K562 (cell line): ENCODE data around the gene ZFYVE28. TPM values are rescaled to one million over a fixed set of nuclear protein-coding genes. Genes with fewer than 3 reads are reported as not detected.

Experiments used
- BMI1 ChIP-seq: fragments of 150-350 bp; IDR thresholded peaks from 2 replicates; pipeline ENCODE4 v1.6.1; 2014; ENCODE audit warnings: low read length
- POLR2AphosphoS2 ChIP-seq: IDR thresholded peaks from 2 replicates; pipeline ENCODE4 v1.6.1; 2012; ENCODE audit warnings: low read length, improper control_type of control experiment
- POLR2B ChIP-seq: fragments of 450-650 bp; IDR thresholded peaks from 2 replicates; pipeline ENCODE4 v1.6.1; 2018; ENCODE audit warnings: low read depth; ENCODE audit not compliant: partially characterized antibody
- RBM25 ChIP-seq: fragments of 200-400 bp; formaldehyde crosslinking; IDR thresholded peaks from 2 replicates; pipeline ENCODE4 v1.6.1; 2018; ENCODE audit warnings: low read length, low read depth, moderate library complexity; ENCODE audit not compliant: severe bottlenecking
- SP2 ChIP-seq: IDR thresholded peaks from 2 replicates; pipeline ENCODE4 v1.6.1; 2011; ENCODE audit warnings: mild to moderate bottlenecking, low read depth, low read length, moderate library complexity; ENCODE audit not compliant: poor library complexity, severe bottlenecking; ENCODE audit errors: extremely low read depth
- ZNF140 ChIP-seq: fragments of 250-450 bp; sonication (Bioruptor Pico); IDR thresholded peaks from 2 replicates; pipeline ENCODE4 v1.8.0; 2021; ENCODE audit warnings: moderate library complexity, mild to moderate bottlenecking, inconsistent platforms
- ZNF764 ChIP-seq: fragments of 250-450 bp; sonication (Bioruptor Pico); IDR thresholded peaks from 2 replicates; pipeline ENCODE4 v1.4.0; 2020; ENCODE audit warnings: low read depth, mild to moderate bottlenecking, moderate library complexity
- polyA plus RNA-seq, 8 experiments: library from polyadenylated mRNA; depleted of rRNA in 4 of 8; stranded (reverse) in 5 of 8; unstranded in 3 of 8; fragments of >200 nt; fragmentation: Nextera tagmentation in 2 of 8; fragmentation: Illumina TruSeq in 1 of 8; extraction: Ambion mirVana in 2 of 8; extraction: Trizol in 1 of 8; gene quantifications; 2 replicates each; pipeline versions ENCODE4 v1.2.1 to v1.2.3, GENCODE V29; 2011 to 2014; ENCODE audit warnings: inconsistent platforms in 1 of 8, missing spikeins in 1 of 8
- total RNA-seq, 7 experiments: library from RNA; depleted of rRNA in 6 of 7; stranded (reverse); fragments of >200 nt in 6 of 7; fragmentation: Illumina TruSeq in 2 of 7; extraction: Trizol in 2 of 7; gene quantifications; 2 replicates each; pipeline versions ENCODE4 v1.2.1 to v1.2.3, GENCODE V29; 2011 to 2021; ENCODE audit warnings: low replicate concordance in 1 of 7
- TF ChIP-seq, protein P1 (sequence below), 2 experiments: fragments of 450-650 bp; IDR thresholded peaks; 2 replicates each; pipeline ENCODE4 v1.6.1; 2016; ENCODE audit warnings: mild to moderate bottlenecking in 2 of 2, borderline replicate concordance in 1 of 2, low read depth in 1 of 2, moderate library complexity in 1 of 2
- TF ChIP-seq, protein P2 (sequence below): fragments of 250-450 bp; sonication (Bioruptor Pico); IDR thresholded peaks from 2 replicates; pipeline ENCODE4 v1.8.0; 2021; ENCODE audit warnings: mild to moderate bottlenecking, moderate library complexity
- TF ChIP-seq, protein P3 (sequence below): fragments of 250-450 bp; sonication (Bioruptor Pico); IDR thresholded peaks from 2 replicates; pipeline ENCODE4 v1.4.0; 2020
- TF ChIP-seq, protein P4 (sequence below), 2 experiments: fragments of 250-450 bp in 1 of 2; fragments of 450-650 bp in 1 of 2; sonication (Bioruptor Pico) in 1 of 2; IDR thresholded peaks; 2 replicates each; pipeline versions ENCODE4 v1.6.1 to v1.8.0; 2016 to 2021; ENCODE audit warnings: mild to moderate bottlenecking in 2 of 2, moderate library complexity in 2 of 2, missing compliant biosample characterization in 1 of 2, missing genetic modification characterization in 1 of 2

The ZFYVE28 gene
- total and polyA plus RNA-seq, 9 of the 15 experiments (the other 6 are each of a cell fraction or from before 2014, with no cell fraction given), result 1.3 to 24.8 (median 8.9) TPM

DNA sequence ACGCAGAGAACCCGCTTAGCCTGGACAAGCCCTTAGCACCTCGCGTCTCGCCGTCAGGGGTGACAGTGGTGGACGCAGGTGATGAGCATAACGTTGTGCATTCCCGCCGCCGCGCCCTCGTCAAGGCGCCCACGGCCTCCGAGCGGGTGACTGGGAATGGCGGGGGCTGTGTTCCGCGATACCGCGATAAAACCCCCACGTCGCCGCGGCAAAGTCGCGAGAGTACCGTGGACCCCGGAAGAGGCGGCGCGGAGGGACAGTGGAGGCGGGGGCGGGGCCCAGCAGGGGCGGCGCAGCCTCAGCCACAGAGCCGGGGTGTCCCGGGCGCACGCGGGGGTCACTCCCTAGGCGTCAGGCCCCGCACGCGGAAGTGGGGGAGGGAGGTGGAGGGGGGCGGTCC is 53.8 kb downstream of the ZFYVE28 start (continued):
- TF ChIP-seq, protein P1, sequence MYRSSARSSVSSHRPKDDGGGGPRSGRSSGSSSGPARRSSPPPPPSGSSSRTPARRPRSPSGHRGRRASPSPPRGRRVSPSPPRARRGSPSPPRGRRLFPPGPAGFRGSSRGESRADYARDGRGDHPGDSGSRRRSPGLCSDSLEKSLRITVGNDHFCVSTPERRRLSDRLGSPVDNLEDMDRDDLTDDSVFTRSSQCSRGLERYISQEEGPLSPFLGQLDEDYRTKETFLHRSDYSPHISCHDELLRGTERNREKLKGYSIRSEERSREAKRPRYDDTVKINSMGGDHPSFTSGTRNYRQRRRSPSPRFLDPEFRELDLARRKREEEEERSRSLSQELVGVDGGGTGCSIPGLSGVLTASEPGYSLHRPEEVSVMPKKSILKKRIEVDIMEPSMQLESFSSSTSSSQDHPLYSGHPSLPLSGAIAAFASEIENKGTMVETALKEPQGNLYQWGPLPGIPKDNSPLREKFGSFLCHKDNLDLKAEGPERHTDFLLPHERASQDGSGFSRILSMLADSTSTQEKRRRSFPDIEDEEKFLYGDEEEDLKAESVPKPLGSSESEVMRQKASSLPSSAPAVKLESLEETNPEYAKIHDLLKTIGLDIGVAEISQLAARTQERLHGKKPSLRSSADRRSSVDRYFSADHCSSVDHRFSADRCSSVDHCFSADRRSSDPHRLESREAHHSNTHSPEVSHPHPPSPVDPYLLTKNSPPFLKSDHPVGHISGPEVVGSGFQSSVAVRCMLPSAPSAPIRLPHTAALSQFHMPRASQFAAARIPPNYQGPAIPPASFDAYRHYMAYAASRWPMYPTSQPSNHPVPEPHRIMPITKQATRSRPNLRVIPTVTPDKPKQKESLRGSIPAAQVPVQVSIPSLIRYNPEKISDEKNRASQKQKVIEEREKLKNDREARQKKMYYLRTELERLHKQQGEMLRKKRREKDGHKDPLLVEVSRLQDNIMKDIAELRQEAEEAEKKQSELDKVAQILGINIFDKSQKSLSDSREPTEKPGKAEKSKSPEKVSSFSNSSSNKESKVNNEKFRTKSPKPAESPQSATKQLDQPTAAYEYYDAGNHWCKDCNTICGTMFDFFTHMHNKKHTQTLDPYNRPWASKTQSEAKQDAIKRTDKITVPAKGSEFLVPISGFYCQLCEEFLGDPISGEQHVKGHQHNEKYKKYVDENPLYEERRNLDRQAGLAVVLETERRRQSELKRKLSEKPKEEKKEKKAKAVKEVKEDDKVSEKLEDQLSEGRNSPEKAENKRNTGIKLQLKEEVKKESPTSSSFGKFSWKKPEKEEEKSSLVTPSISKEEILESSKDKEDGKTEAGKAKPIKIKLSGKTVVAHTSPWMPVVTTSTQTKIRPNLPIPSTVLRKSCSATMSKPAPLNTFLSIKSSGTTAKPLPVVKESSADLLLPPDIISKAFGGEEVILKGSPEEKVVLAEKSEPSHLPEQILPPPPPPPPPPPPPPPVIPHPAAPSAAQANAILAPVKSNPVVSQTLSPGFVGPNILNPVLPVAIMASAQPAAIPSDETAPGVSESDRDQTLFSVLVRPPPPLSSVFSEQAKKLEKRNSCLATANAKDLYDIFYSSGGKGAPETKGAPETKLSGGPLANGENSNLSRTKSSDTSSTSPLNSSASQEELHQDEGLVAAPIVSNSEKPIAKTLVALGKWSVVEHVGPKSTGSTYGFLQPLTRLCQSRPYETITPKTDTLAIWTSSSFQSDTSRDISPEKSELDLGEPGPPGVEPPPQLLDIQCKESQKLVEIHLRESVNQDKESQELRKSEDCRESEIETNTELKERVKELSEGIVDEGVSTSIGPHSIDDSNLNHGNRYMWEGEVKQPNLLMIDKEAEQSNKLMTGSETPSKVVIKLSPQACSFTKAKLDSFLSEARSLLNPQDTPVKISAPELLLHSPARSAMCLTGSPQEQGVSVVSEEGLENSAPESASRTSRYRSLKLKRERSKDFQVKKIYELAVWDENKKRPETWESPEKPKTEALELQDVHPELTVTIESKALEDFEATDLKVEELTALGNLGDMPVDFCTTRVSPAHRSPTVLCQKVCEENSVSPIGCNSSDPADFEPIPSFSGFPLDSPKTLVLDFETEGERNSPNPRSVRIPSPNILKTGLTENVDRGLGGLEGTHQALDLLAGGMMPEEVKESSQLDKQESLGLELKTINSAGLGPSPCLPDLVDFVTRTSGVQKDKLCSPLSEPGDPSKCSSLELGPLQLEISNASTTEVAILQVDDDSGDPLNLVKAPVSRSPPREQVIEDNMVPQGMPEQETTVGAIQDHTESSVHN (IDR thresholded peaks at IDR 0.05; ENCODE audit: borderline replicate concordance in 1 of 2, low read depth in 1 of 2), result no peak
- TF ChIP-seq BMI1 (no peak), RBM25 (no peak), ZNF140 (CRISPR knock-in tag) (no peak), POLR2B (no peak), ZNF764 (CRISPR knock-in tag) (no peak), POLR2AphosphoS2 (no peak), SP2 (no peak)
- TF ChIP-seq, protein P2, sequence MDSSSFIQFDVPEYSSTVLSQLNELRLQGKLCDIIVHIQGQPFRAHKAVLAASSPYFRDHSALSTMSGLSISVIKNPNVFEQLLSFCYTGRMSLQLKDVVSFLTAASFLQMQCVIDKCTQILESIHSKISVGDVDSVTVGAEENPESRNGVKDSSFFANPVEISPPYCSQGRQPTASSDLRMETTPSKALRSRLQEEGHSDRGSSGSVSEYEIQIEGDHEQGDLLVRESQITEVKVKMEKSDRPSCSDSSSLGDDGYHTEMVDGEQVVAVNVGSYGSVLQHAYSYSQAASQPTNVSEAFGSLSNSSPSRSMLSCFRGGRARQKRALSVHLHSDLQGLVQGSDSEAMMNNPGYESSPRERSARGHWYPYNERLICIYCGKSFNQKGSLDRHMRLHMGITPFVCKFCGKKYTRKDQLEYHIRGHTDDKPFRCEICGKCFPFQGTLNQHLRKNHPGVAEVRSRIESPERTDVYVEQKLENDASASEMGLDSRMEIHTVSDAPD (CRISPR knock-in tag), result no peak
- TF ChIP-seq, protein P3, sequence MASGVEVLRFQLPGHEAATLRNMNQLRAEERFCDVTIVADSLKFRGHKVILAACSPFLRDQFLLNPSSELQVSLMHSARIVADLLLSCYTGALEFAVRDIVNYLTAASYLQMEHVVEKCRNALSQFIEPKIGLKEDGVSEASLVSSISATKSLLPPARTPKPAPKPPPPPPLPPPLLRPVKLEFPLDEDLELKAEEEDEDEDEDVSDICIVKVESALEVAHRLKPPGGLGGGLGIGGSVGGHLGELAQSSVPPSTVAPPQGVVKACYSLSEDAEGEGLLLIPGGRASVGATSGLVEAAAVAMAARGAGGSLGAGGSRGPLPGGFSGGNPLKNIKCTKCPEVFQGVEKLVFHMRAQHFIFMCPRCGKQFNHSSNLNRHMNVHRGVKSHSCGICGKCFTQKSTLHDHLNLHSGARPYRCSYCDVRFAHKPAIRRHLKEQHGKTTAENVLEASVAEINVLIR, result no peak
- TF ChIP-seq, protein P4, sequence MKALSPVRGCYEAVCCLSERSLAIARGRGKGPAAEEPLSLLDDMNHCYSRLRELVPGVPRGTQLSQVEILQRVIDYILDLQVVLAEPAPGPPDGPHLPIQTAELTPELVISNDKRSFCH (CRISPR knock-in tag; IDR thresholded peaks at IDR 0.05), result no peak
- TF ChIP-seq, protein P4 (tag; IDR thresholded peaks at IDR 0.05), result no peak
